ENCODE results near the gene DUSP22.

The DUSP22 gene

GRCh38 chr6:305371-306206 lies 13.3 kb downstream of the DUSP22 start:
- no peak for ATAC-seq
- TF ChIP-seq ARNTL (CRISPR knock-in tag; IDR thresholded peaks at IDR 0.05; ENCODE audit: borderline replicate concordance, low read depth) (no peak), TCF4 (CRISPR knock-in tag; IDR thresholded peaks at IDR 0.05; ENCODE audit: borderline replicate concordance) (no peak), ESRRG (CRISPR knock-in tag; IDR thresholded peaks at IDR 0.05) (no peak), RARB (CRISPR knock-in tag; IDR thresholded peaks at IDR 0.05) (no peak), TSHZ2 (CRISPR knock-in tag; IDR thresholded peaks at IDR 0.05) (no peak), ISL1 (CRISPR knock-in tag; IDR thresholded peaks at IDR 0.05) (no peak), TOX (CRISPR knock-in tag; IDR thresholded peaks at IDR 0.05; ENCODE audit: borderline replicate concordance) (no peak), CSDC2 (CRISPR knock-in tag; IDR thresholded peaks at IDR 0.05) (no peak), ZC3H10 (CRISPR knock-in tag; IDR thresholded peaks at IDR 0.05) (no peak), POU6F1 (CRISPR knock-in tag; IDR thresholded peaks at IDR 0.05; ENCODE audit: borderline replicate concordance, low read depth) (no peak), ZNF70 (CRISPR knock-in tag; IDR thresholded peaks at IDR 0.05) (no peak), PATZ1 (CRISPR knock-in tag; IDR thresholded peaks at IDR 0.05; ENCODE audit: borderline replicate concordance) (no peak), ZFP3 (CRISPR knock-in tag; IDR thresholded peaks at IDR 0.05) (no peak), ZNF565 (CRISPR knock-in tag; conservative IDR thresholded peaks at IDR 0.05; ENCODE audit: low read depth) (no peak), CSRNP3 (CRISPR knock-in tag; IDR thresholded peaks at IDR 0.05) (no peak), CREB5 (CRISPR knock-in tag; IDR thresholded peaks at IDR 0.05; ENCODE audit: low read depth) (no peak), SNAI2 (CRISPR knock-in tag; IDR thresholded peaks at IDR 0.05) (no peak), PPARA (CRISPR knock-in tag; IDR thresholded peaks at IDR 0.05; ENCODE audit: borderline replicate concordance) (no peak), BACH2 (CRISPR knock-in tag; IDR thresholded peaks at IDR 0.05; ENCODE audit: borderline replicate concordance) (no peak)

- TF ChIP-seq PPARA (CRISPR knock-in tag; IDR thresholded peaks at IDR 0.05; ENCODE audit: borderline replicate concordance) (no peak), ISL1 (CRISPR knock-in tag; IDR thresholded peaks at IDR 0.05) (no peak), ZFP30 (CRISPR knock-in tag; IDR thresholded peaks at IDR 0.05) (no peak), ZNF565 (CRISPR knock-in tag; conservative IDR thresholded peaks at IDR 0.05; ENCODE audit: low read depth) (no peak)
- ATAC-seq = no peak
Observed at GRCh38 chr6:306641-307061, 14.4 kb downstream of the DUSP22 start.
